ENCODE data around the gene TBCEL.
"Not testable (repeated sequence)": the region's sequence is repeated elsewhere in the genome, so short reads cannot be mapped to it uniquely, and the experiment has no call there.

The TBCEL gene

GRCh38 chr11:121029153-121029552, 5.3 kb downstream of the TBCEL start:
- no peak for DNase-seq

GRCh38 chr11:121029813-121030445, 6.0 kb downstream of the TBCEL start:
- DNase-seq: no peak

- no peak for DNase-seq
Measured at GRCh38 chr11:121031167-121031566, 7.3 kb downstream of the TBCEL start.

- not testable (repeated sequence) for DNase-seq
Measured at GRCh38 chr11:121031648-121032047, 7.7 kb downstream of the TBCEL start.

GRCh38 chr11:121032546-121032945, 8.6 kb downstream of the TBCEL start:
- DNase-seq: no peak

- no peak for DNase-seq
Measured at GRCh38 chr11:121033635-121034034, 9.7 kb downstream of the TBCEL start.

- no peak for DNase-seq
Measured at GRCh38 chr11:121035169-121035755, 11.4 kb downstream of the TBCEL start.

GRCh38 chr11:121035780-121036179, 11.9 kb downstream of the TBCEL start:
- DNase-seq: no peak

GRCh38 chr11:121037016-121037415, 13.1 kb downstream of the TBCEL start:
- DNase-seq: no peak

GRCh38 chr11:121038648-121039409, 14.9 kb downstream of the TBCEL start:
- DNase-seq: no peak

GRCh38 chr11:121039971-121040613, 16.2 kb downstream of the TBCEL start:
- DNase-seq: no peak

- no peak for DNase-seq
Measured at GRCh38 chr11:121040614-121041002, 16.7 kb downstream of the TBCEL start.

GRCh38 chr11:121041072-121041471, 17.2 kb downstream of the TBCEL start:
- DNase-seq: no peak

- DNase-seq: no peak
Measured at GRCh38 chr11:121042296-121042695, 18.4 kb downstream of the TBCEL start.

GRCh38 chr11:121047926-121048325, 24.0 kb downstream of the TBCEL start:
- no peak for DNase-seq

- DNase-seq: no peak
Measured at GRCh38 chr11:121048464-121049233, 24.7 kb downstream of the TBCEL start.

- no peak for DNase-seq
Measured at GRCh38 chr11:121053244-121053643, 29.3 kb downstream of the TBCEL start.

- no peak for DNase-seq
Measured at GRCh38 chr11:121054266-121054665, 30.4 kb downstream of the TBCEL start.

- no peak for DNase-seq
Measured at GRCh38 chr11:121055076-121055475, 31.2 kb downstream of the TBCEL start.

GRCh38 chr11:121057922-121058321, 34.0 kb downstream of the TBCEL start:
- no peak for DNase-seq

GRCh38 chr11:121058941-121059340, 35.0 kb downstream of the TBCEL start:
- DNase-seq: no peak

GRCh38 chr11:121059605-121060004, 35.7 kb downstream of the TBCEL start:
- no peak for DNase-seq

GRCh38 chr11:121063728-121064127, 39.8 kb downstream of the TBCEL start:
- no peak for DNase-seq
